Endodermal cell (in vitro differentiated cells): ENCODE data around the gene ZEB2. TPM values are rescaled to one million over a fixed set of nuclear protein-coding genes. Genes with fewer than 3 reads are reported as not detected.

Source experiments
- DNase-seq: peaks from one replicate; pipeline ENCODE4 v3.0.0-alpha.2; 2017
- H3K27ac ChIP-seq: 2 replicates; pipeline ENCODE4 v1.5.1; 2013; ENCODE audit warnings: mild to moderate bottlenecking, low read depth, low read length, moderate library complexity
- H3K27me3 ChIP-seq: 2 replicates; pipeline ENCODE4 v1.6.1; 2013; ENCODE audit warnings: mild to moderate bottlenecking, low read length, moderate library complexity; ENCODE audit not compliant: insufficient read depth, control insufficient read depth, poor library complexity, severe bottlenecking
- H3K36me3 ChIP-seq: 2 replicates; pipeline ENCODE4 v1.7.0; 2013; ENCODE audit warnings: mild to moderate bottlenecking, low read length, moderate library complexity; ENCODE audit not compliant: control insufficient read depth, insufficient read depth
- H3K4me1 ChIP-seq: one replicate; pipeline ENCODE4 v1.7.0; 2013; ENCODE audit warnings: low read length; ENCODE audit not compliant: control insufficient read depth, insufficient read depth
- H3K4me3 ChIP-seq: 2 replicates; pipeline ENCODE4 v1.5.1; 2013; ENCODE audit warnings: mild to moderate bottlenecking, low read length, moderate library complexity
- H3K9ac ChIP-seq: 2 replicates; pipeline ENCODE4 v1.6.1; 2013; ENCODE audit warnings: mild to moderate bottlenecking, low read length, moderate library complexity; ENCODE audit not compliant: poor library complexity, severe bottlenecking; ENCODE audit errors: extremely low read depth
- H3K9me3 ChIP-seq: 2 replicates; pipeline ENCODE4 v1.6.1; 2013; ENCODE audit warnings: mild to moderate bottlenecking, low read length, moderate library complexity; ENCODE audit not compliant: control insufficient read depth
- H3K27ac Mint-ChIP-seq: 2 replicates; pipeline ENCODE4 v1.8.0; 2020; ENCODE audit warnings: mixed read lengths
- H3K27me3 Mint-ChIP-seq: 2 replicates; pipeline ENCODE4 v1.8.0; 2021; ENCODE audit warnings: mild to moderate bottlenecking, mixed read lengths; ENCODE audit not compliant: insufficient read depth
- H3K36me3 Mint-ChIP-seq: 2 replicates; pipeline ENCODE4 v1.8.0; 2020; ENCODE audit warnings: low read depth, mixed read lengths
- H3K4me1 Mint-ChIP-seq: 2 replicates; pipeline ENCODE4 v1.8.0; 2020; ENCODE audit warnings: mixed read lengths
- H3K4me3 Mint-ChIP-seq: 2 replicates; pipeline ENCODE4 v1.8.0; 2020; ENCODE audit warnings: mild to moderate bottlenecking, moderate library complexity, mixed read lengths
- H3K9me3 Mint-ChIP-seq: 2 replicates; pipeline ENCODE4 v1.8.0; 2020; ENCODE audit warnings: mild to moderate bottlenecking, mixed read lengths
- WGBS, 2 experiments: methylation state at CpG; one replicate each; pipeline versions ENCODE4 v1.1.5 to v1.1.7; 2013; ENCODE audit warnings: missing lambda C conversion rate in 2 of 2, mixed read lengths in 1 of 2; ENCODE audit not compliant: insufficient coverage in 1 of 2, insufficient read length in 1 of 2; 5-methylcytosine and 5-hydroxymethylcytosine counted together
- total RNA-seq, 2 donors: library from RNA; stranded (reverse); fragmentation: NEBNext Ultra II Directional in 1 of 2; extraction: Animal tissue kit (Norgen Biotek cat#: 25700) in 1 of 2; gene quantifications; 2 replicates in 1 of 2; 3 replicates in 1 of 2; pipeline ENCODE4 v1.2.1, GENCODE V29; 2021
- TF ChIP-seq, protein P1 (sequence below): fragments of 200-600 bp; sonication (generic); conservative IDR thresholded peaks from 2 replicates; pipeline ENCODE4 v1.5.0; 2021; ENCODE audit warnings: antibody characterized with exemption, mild to moderate bottlenecking

ZEB2 gene
- total RNA-seq, 2 donors from 2014 or later, result 0.29 to 0.31 TPM

DNA sequence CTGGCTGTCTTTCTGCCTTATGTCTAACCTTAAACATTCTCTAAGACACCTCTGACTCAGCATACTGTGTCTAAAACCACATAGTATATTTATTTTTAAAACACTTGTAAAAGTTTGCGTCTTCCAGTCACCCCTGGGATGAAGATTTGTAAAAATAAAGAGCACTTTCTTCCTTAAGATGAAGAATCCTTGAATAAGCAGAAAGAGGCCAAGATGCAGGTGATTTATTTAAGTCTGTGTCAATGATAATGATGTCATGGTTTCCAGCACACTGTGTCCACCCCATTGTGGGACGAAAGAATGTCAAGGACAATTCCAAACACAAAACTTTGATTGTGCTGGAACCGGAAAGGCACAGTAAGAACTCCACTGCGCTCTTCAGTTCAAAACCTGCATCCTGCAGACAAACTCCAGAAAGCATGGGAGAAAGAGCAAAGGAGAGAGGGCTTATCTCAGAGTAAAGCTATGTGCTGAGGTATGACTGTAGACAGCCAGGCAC lies 92.9 kb downstream of the ZEB2 start:
- no peak overlapping the region for H3K4me3 Mint-ChIP-seq
- H3K36me3 Mint-ChIP-seq, result no peaks in the 10 kb centered on the region
- no peak overlapping the region for H3K4me3 ChIP-seq
- H3K4me1 ChIP-seq, result peaks cover 19% of the 10 kb centered on the region
- WGBS, 2 experiments, result 87 to 91% methylated on average over 4 of the region's 4 CpGs
- no peak overlapping the region for H3K27ac Mint-ChIP-seq
- H3K36me3 ChIP-seq, result no peaks in the 10 kb centered on the region
- H3K27ac ChIP-seq, result no peak overlapping the region
- no peaks in the 10 kb centered on the region for H3K9me3 ChIP-seq
- no peaks in the 10 kb centered on the region for H3K9me3 Mint-ChIP-seq
- DNase-seq, result no peak
- TF ChIP-seq, protein P1, sequence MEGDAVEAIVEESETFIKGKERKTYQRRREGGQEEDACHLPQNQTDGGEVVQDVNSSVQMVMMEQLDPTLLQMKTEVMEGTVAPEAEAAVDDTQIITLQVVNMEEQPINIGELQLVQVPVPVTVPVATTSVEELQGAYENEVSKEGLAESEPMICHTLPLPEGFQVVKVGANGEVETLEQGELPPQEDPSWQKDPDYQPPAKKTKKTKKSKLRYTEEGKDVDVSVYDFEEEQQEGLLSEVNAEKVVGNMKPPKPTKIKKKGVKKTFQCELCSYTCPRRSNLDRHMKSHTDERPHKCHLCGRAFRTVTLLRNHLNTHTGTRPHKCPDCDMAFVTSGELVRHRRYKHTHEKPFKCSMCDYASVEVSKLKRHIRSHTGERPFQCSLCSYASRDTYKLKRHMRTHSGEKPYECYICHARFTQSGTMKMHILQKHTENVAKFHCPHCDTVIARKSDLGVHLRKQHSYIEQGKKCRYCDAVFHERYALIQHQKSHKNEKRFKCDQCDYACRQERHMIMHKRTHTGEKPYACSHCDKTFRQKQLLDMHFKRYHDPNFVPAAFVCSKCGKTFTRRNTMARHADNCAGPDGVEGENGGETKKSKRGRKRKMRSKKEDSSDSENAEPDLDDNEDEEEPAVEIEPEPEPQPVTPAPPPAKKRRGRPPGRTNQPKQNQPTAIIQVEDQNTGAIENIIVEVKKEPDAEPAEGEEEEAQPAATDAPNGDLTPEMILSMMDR, result no peak
- H3K9ac ChIP-seq, result no peak overlapping the region
- peaks cover 30% of the 10 kb centered on the region for H3K4me1 Mint-ChIP-seq
- no peaks in the 10 kb centered on the region for H3K27me3 ChIP-seq
- H3K27me3 Mint-ChIP-seq, result no peaks in the 10 kb centered on the region

DNA sequence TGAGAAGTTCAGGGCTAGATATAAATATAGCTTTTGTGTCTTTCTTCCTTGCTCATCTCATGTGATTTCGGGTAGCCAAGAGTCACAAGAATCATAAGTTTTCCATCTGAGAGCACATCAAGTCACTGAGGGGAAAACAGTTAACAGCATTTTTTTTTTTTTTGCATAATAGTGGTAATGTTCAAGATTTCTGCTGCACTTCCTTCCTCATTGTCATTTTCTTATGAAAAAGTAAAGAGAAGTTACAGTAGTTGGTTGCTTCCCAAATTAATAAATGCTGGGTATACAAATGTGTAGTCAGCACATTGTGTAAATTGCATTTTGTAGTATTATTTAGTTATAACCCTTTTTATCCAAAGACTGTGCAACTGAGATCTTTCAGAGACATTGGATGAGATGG lies 93.6 kb downstream of the ZEB2 start:
- 88% methylated on average over 1 of the region's 1 CpG; no CpG with 5 or more reads in 1 of the 2 experiments for WGBS, 2 experiments
- Histone ChIP-seq H3K9me3 (no peaks in the 10 kb centered on the region), H3K4me1 (peaks cover 18% of the 10 kb centered on the region), H3K4me3 (no peak overlapping the region), H3K9ac (no peak overlapping the region), H3K36me3 (no peaks in the 10 kb centered on the region), H3K27me3 (no peaks in the 10 kb centered on the region), H3K27ac (no peak overlapping the region)
- H3K9me3 Mint-ChIP-seq, result no peaks in the 10 kb centered on the region
- H3K27ac Mint-ChIP-seq, result no peak overlapping the region
- no peak overlapping the region for H3K4me3 Mint-ChIP-seq
- H3K27me3 Mint-ChIP-seq, result no peaks in the 10 kb centered on the region
- H3K4me1 Mint-ChIP-seq, result peaks cover 32% of the 10 kb centered on the region
- DNase-seq, result no peak
- H3K36me3 Mint-ChIP-seq, result no peaks in the 10 kb centered on the region
- TF ChIP-seq, protein P1, result no peak

DNA sequence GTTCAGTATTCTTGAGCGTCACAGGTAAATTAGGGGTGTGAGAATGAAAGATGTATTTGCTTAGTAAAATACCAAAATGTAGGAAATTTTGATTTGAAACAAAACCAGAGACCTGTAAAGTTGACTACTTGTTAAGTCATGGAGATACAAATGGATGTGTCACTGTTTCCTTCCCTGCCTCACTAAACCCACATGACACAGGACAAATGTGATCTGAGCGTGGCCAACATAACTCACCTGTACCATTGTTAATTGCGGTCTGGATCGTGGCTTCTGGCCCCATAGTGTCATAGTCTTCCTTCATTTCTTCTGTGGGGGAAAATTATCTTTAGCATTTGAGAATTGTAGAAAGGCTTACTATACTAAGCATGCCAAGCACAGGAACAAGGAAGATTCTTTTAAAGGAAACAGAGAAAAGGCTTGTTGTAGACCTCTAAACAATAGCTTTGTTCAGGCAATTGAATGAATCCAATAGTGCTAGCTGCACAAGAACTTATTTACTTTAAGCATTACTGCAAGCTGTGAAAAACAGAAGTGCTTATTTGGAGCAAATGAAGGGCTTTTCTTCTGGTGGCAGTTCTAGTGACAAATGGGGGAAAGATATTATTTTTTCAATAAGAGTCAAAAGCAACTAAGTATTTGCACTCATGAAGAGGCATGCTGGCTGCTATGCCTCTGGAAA lies 95.2 kb downstream of the ZEB2 start:
- DNase-seq, result no peak
- no peak overlapping the region for H3K27ac Mint-ChIP-seq
- no peak overlapping the region for H3K4me3 Mint-ChIP-seq
- WGBS, 2 experiments, result 95% methylated on average over 4 of the region's 4 CpGs; no CpG with 5 or more reads in 1 of the 2 experiments
- H3K27me3 Mint-ChIP-seq, result peaks cover 2% of the 10 kb centered on the region
- H3K36me3 Mint-ChIP-seq, result no peaks in the 10 kb centered on the region
- no peak overlapping the region for H3K4me3 ChIP-seq
- H3K4me1 Mint-ChIP-seq, result peaks cover 32% of the 10 kb centered on the region
- H3K27ac ChIP-seq, result no peak overlapping the region
- no peak overlapping the region for H3K9ac ChIP-seq
- H3K9me3 Mint-ChIP-seq, result no peaks in the 10 kb centered on the region
- H3K9me3 ChIP-seq, result no peaks in the 10 kb centered on the region
- TF ChIP-seq, protein P1, result no peak
- no peaks in the 10 kb centered on the region for H3K27me3 ChIP-seq
- H3K36me3 ChIP-seq, result no peaks in the 10 kb centered on the region
- peaks cover 10% of the 10 kb centered on the region for H3K4me1 ChIP-seq
